Fibroblast of lung (primary cell): ENCODE data around the gene ITLN2. TPM values are rescaled to one million over a fixed set of nuclear protein-coding genes. Genes with fewer than 3 reads are reported as not detected.

Experiments
- DNase-seq, 2 donors: peaks; one replicate each; pipeline versions ENCODE4 v3.0.0 to v3.0.0-alpha.2; 2010; ENCODE audit warnings: low read depth in 2 of 2
- H2AFZ ChIP-seq: 2 replicates; pipeline ENCODE4 v1.5.1; 2012; ENCODE audit warnings: low read length, control low read depth, inconsistent platforms
- H3K27ac ChIP-seq: 2 replicates; pipeline ENCODE4 v1.5.1; 2011; ENCODE audit warnings: low read length, control low read depth; ENCODE audit not compliant: insufficient read depth
- H3K27me3 ChIP-seq: 2 replicates; pipeline ENCODE4 v1.5.1; 2011; ENCODE audit warnings: mild to moderate bottlenecking, low read length; ENCODE audit not compliant: control insufficient read depth, insufficient read depth
- H3K36me3 ChIP-seq: 2 replicates; pipeline ENCODE4 v1.5.1; 2011; ENCODE audit warnings: low read length; ENCODE audit not compliant: control insufficient read depth, insufficient read depth
- H3K4me1 ChIP-seq: 2 replicates; pipeline ENCODE4 v1.5.1; 2011; ENCODE audit warnings: low read length; ENCODE audit not compliant: control insufficient read depth, insufficient read depth; ENCODE audit errors: extremely low read depth
- H3K4me2 ChIP-seq: 2 replicates; pipeline ENCODE4 v1.5.1; 2011; ENCODE audit warnings: low read length, control low read depth; ENCODE audit not compliant: insufficient read depth; ENCODE audit errors: extremely low read depth
- H3K4me3 ChIP-seq, 4 experiments: fragments of 200-600 bp in 1 of 4; sonication (generic) in 1 of 4; replicated peaks in 1 of 4; 2 replicates each; pipeline ENCODE4 v1.5.1; 2011 to 2016; ENCODE audit warnings: low read length in 4 of 4, low read depth in 3 of 4, mild to moderate bottlenecking in 3 of 4, control low read depth in 2 of 4, inconsistent platforms in 1 of 4, mixed read lengths in 1 of 4; ENCODE audit not compliant: insufficient read depth in 1 of 4; ENCODE audit errors: control extremely low read depth in 1 of 4
- H3K79me2 ChIP-seq: 2 replicates; pipeline ENCODE4 v1.5.1; 2012; ENCODE audit warnings: mild to moderate bottlenecking, low read length, inconsistent platforms; ENCODE audit not compliant: control insufficient read depth, insufficient read depth
- H3K9ac ChIP-seq: 2 replicates; pipeline ENCODE4 v1.5.1; 2011; ENCODE audit warnings: mild to moderate bottlenecking, low read length, control low read depth; ENCODE audit not compliant: insufficient read depth
- H3K9me3 ChIP-seq: 2 replicates; pipeline ENCODE4 v1.5.1; 2012; ENCODE audit warnings: low read depth, low read length; ENCODE audit not compliant: control insufficient read depth, insufficient read depth
- H4K20me1 ChIP-seq: 2 replicates; pipeline ENCODE4 v1.5.1; 2011; ENCODE audit warnings: low read length; ENCODE audit not compliant: control insufficient read depth, insufficient read depth; ENCODE audit errors: extremely low read depth
- CTCF ChIP-seq, 2 donors: IDR thresholded peaks in 1 of 2; conservative IDR thresholded peaks in 1 of 2; 1 replicate in 1 of 2; 2 replicates in 1 of 2; pipeline ENCODE4 v1.5.1; 2011 to 2012; ENCODE audit warnings: low read length in 2 of 2, control low read depth in 1 of 2, inconsistent platforms in 1 of 2, low read depth in 1 of 2, mild to moderate bottlenecking in 1 of 2
- EZH2 ChIP-seq: IDR thresholded peaks from 2 replicates; pipeline ENCODE4 v1.5.1; 2012; ENCODE audit warnings: low read length, control low read depth, mild to moderate bottlenecking; ENCODE audit errors: missing control alignments
- polyA plus RNA-seq, 2 donors: library from polyadenylated mRNA; depleted of rRNA in 1 of 2; stranded (reverse) in 1 of 2; unstranded in 1 of 2; fragments of >200 nt; gene quantifications; 2 replicates each; pipeline ENCODE4 v1.2.1, GENCODE V29; 2011 to 2012; ENCODE audit warnings: missing spikeins in 1 of 2
- total RNA-seq: library from RNA; depleted of rRNA; stranded (reverse); fragments of >200 nt; gene quantifications from 2 replicates; pipeline ENCODE4 v1.2.1, GENCODE V29; 2014

The ITLN2 gene
- total and polyA plus RNA-seq, 2 donors (not counting 1 experiment from before 2014, with no cell fraction given), result not detected

GRCh38 chr1:160978510-160978927 lies 23.9 kb upstream of the ITLN2 start:
- no peaks in the 10 kb centered on the region for H3K4me1 ChIP-seq

GRCh38 chr1:160975026-160975425 lies 20.4 kb upstream of the ITLN2 start:
- no peak for DNase-seq
- TF ChIP-seq CTCF (conservative IDR thresholded peaks at IDR 0.05 in 1 of 2, IDR thresholded peaks at IDR 0.05 in 1 of 2; ENCODE audit: low read depth in 1 of 2, low read length in 2 of 2), result no peak
- no peak for TF ChIP-seq EZH2
- Histone ChIP-seq H2AFZ (no peak overlapping the region), H3K36me3 (no peaks in the 10 kb centered on the region), H3K4me2 (no peak overlapping the region), H3K27ac (no peak overlapping the region), H3K4me1 (no peaks in the 10 kb centered on the region), H3K79me2 (no peaks in the 10 kb centered on the region), H3K4me3 (no peak overlapping the region), H3K9ac (no peak overlapping the region), H4K20me1 (no peaks in the 10 kb centered on the region), H3K9me3 (no peaks in the 10 kb centered on the region), H3K27me3 (no peaks in the 10 kb centered on the region)

More at GRCh38 chr1:160978510-160978927, 23.9 kb upstream of the ITLN2 start:
- H2AFZ ChIP-seq, result no peak overlapping the region
- no peak overlapping the region for H3K9ac ChIP-seq
- no peaks in the 10 kb centered on the region for H4K20me1 ChIP-seq
- H3K4me2 ChIP-seq, result no peak overlapping the region
- no peak overlapping the region for H3K27ac ChIP-seq
- H3K4me3 ChIP-seq, result no peak overlapping the region
- no peaks in the 10 kb centered on the region for H3K79me2 ChIP-seq
- no peaks in the 10 kb centered on the region for H3K36me3 ChIP-seq
- no peaks in the 10 kb centered on the region for H3K9me3 ChIP-seq
- TF ChIP-seq EZH2 (no peak), CTCF (conservative IDR thresholded peaks at IDR 0.05 in 1 of 2, IDR thresholded peaks at IDR 0.05 in 1 of 2; ENCODE audit: low read depth in 1 of 2, low read length in 2 of 2) (no peak)
- no peak for DNase-seq
- peaks cover 7% of the 10 kb centered on the region for H3K27me3 ChIP-seq

- H2AFZ ChIP-seq, result no peak overlapping the region
- no peaks in the 10 kb centered on the region for H3K4me1 ChIP-seq
- no peaks in the 10 kb centered on the region for H3K79me2 ChIP-seq
- DNase-seq, result no peak
- H3K9ac ChIP-seq, result no peak overlapping the region
- no peaks in the 10 kb centered on the region for H4K20me1 ChIP-seq
- no peak for TF ChIP-seq CTCF (conservative IDR thresholded peaks at IDR 0.05 in 1 of 2, IDR thresholded peaks at IDR 0.05 in 1 of 2; ENCODE audit: low read depth in 1 of 2, low read length in 2 of 2)
- TF ChIP-seq EZH2, result no peak
- H3K4me2 ChIP-seq, result no peak overlapping the region
- H3K9me3 ChIP-seq, result no peaks in the 10 kb centered on the region
- H3K27me3 ChIP-seq, result no peaks in the 10 kb centered on the region
- H3K36me3 ChIP-seq, result no peaks in the 10 kb centered on the region
- H3K27ac ChIP-seq, result no peak overlapping the region
- no peak overlapping the region for H3K4me3 ChIP-seq
Measured at GRCh38 chr1:160973491-160973890, 18.9 kb upstream of the ITLN2 start.
